Glomerular visceral epithelial cell (primary cell): ENCODE data around the gene FAM114A1.
"Not testable (repeated sequence)": the region's sequence is repeated elsewhere in the genome, so short reads cannot be mapped to it uniquely, and the experiment has no call there.

Source experiments
- DNase-seq: peaks from one replicate; pipeline ENCODE4 v3.0.0-alpha.2; 2016; ENCODE audit errors: extremely low spot score

Gene FAM114A1

GRCh38 chr4:38967260-38968095 is 99.9 kb downstream of the FAM114A1 start:
- peak; percentile 40 for DNase-seq

- no peak for DNase-seq
These were observed 101.1 kb downstream of the FAM114A1 start for GRCh38 chr4:38968668-38969067.

DNA sequence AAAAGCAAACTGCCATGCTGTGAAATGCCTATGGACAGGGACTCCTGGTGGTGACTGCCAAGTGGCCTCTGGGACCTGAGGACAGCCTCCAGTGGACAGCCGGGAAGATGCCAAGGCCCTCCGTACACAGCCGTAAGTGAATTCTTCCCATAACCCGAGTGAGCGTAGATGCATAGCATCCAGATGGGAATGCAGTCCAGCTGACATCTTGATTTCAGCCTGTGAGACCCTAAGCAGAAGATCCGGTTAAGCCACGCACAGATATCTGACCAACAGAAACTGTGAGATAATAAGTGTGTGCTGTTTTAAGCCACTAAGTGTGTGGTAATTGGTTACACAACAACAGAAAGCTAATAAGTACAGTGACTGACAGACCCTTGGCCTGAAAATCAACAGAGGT is 108.7 kb downstream of the FAM114A1 start:
- no peak for DNase-seq

GRCh38 chr4:38979081-38979480 is 111.5 kb downstream of the FAM114A1 start:
- DNase-seq: no peak

DNA sequence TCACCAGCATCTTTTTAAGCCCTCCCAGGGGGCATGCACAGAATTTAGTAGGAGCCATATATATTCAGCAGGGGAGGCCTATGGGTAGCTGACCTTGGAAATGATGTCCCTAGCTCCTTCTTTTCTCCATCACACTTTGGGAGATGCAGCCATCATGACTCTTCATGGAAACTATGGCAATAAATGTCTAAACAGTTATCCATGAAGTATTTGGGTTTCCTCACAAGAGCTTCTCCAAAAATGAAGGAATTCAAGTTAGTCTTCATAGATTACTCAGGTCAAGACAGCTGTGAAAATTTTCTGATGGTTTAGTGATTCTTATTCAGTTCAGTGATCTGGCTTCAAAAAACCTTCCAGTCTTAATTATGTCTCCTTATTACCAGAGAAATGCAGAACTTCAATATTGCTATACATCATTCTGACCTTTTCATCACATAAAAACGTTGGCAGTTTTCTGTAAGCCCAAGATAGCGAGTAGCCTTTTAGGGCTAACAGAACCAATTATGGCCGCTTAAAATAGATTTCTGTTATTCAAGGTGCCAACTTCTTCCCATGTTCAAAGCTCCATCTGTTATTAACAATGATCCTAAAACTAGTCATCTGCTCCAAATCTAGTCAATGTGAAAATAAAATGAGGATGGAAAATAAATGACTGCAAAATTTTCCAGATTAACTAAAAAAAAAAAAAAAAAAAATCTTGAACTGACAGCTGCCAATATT is 112.1 kb downstream of the FAM114A1 start:
- DNase-seq: no peak

DNA sequence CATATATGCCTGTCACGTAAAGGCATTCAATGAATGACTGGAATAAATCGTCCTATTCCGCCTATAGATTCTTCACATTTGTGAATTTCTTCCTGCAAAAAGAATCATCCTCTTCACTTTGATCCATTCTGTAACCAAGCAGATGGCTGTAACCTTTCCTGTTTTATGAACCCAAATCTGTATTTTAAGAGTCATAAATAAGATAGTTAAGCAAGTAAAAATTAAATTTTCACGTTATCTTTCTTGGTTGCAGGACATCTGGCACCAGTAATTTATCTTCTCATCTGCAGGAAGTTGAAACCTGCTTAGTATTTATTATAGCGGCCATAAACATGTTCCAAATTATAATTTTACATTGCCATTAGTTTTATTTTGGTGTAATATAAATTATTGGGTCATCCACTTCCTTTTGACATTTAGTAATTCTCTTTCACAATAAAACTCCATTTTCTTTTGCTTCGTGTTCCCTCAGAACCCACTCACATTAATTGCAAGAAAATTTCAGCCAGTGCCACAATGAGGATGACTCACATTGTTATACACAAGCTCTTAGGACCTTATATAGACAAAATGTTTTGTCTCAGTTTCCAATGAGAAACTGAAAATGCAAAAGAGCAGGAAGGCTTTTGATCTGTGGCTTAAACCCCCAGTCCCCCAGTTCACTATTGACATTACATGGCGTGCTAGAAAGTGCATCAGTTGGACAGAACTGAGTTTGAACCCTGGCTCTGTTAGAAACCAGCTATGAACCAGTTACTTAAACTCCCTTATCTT is 113.5 kb downstream of the FAM114A1 start:
- no peak for DNase-seq

- no peak for DNase-seq
These were observed 114.9 kb downstream of the FAM114A1 start for GRCh38 chr4:38982361-38983095.

GRCh38 chr4:38983291-38983690 is 115.7 kb downstream of the FAM114A1 start:
- DNase-seq: no peak

- no peak for DNase-seq
These were observed 116.4 kb downstream of the FAM114A1 start for GRCh38 chr4:38983787-38984598.

DNA sequence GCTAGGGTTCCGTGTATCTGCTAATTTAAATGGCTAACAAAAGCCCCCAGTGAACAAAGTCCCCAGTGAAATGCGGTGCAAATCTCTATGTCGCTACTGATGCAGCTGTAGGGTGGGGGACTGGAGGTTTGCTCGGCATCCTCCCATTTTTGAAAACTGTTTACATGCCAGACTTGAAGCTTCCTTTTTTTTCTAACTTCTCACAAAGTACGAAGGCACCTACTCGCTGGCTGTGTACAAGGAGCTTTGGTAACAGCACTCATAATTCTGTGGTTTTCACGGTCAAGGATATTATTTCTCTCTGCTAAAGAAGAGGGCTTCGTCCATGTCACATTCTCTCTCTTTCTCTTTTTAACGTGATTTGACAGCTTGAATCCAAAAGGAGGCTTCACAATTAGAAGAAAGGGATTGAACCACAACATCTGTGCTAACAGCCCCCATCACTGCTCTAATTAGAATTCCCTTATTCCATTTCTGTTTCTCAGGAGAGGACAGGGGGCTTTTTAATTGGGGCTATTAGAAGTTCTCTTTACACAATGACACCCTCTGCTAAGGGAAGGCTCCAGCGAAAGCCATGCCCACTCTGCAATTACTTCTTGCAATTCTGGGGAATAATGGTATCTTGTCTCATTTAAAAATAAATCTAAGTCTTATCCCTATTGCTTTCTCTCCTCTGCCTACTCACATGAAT is 117.9 kb downstream of the FAM114A1 start:
- no peak for DNase-seq

GRCh38 chr4:38987491-38987890 is 119.9 kb downstream of the FAM114A1 start:
- DNase-seq: no peak

DNA sequence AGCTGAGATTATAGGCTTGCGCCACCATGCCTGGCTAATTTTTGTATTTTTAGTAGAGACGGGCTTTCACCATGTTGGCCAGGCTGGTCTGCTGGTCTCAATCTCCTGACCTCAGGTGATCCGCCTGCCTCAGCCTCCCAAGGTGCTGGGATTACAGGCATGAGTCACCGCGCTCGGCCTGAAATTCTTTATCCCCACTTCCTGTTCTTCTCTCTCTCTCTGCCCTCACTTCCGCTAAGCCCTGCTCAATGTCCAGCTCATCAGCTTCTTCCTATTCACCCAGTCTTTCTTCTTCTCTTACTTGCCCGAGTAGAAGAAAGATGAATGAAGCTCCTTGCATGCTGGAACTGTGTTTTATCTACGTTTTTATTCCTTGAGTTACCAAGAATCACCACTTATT is 120.7 kb downstream of the FAM114A1 start:
- DNase-seq: not testable (repeated sequence)

DNA sequence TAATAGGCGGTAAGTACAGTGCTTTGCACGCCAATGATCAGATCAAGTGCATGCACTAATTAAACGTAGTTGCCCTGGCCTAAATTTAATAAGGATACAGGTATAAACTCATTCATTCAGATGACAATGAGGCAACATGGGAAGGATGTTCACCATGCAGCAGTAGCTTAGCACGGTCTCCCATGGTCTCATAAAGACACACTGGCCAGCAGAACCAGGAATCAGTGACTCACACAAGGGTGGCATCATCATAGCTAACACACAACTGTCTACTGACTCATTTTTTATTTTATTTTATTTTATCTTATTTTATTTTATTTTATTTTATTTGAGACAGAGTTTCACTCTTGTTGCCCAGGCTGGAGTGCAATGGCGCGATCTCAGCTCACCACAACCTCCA is 121.9 kb downstream of the FAM114A1 start:
- peak; percentile 8 for DNase-seq

DNA sequence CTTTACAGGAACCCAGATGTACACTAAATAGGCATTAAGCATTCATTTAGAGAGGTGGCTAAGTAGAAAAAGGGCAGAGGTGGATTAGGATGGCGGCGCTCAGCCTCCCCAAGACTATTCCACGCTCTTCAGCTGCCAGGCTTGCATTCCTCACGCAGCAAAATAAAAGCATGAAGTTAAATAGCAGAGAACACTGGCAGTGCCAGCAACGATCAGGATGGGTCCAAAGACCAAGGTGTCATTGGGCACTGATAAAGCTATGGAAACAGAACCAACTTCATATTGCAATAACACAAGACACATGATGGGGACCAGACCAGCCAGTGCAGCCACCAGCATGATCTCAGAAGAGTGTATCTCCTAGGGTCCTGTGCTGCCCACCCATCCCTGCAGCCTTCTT is 122.6 kb downstream of the FAM114A1 start:
- no peak for DNase-seq

DNA sequence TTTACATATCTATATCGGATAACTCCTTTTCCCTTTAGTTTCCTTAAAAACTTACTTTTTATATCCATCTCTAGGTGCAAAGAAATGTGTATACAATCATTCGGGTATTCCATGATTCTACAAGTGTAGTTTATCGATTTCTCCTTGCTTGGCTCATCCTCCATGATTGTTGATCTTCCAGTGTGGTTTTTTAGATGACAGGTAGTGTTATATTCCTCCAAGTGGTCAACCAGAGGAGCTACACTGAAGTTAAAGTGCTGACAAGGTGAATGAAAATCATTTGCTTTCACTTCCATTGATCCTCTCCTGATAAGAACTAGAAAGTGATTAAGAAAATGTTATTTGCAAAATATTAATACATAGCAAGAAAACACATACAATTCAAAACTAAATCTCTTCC is 126.1 kb downstream of the FAM114A1 start:
- no peak for DNase-seq

GRCh38 chr4:38994135-38994534 is 126.5 kb downstream of the FAM114A1 start:
- no peak for DNase-seq
